ENCODE results near the gene TOMM6.

GRCh38 chr6:41801380-41801779 lies 13.9 kb downstream of the TOMM6 start:
- TF ChIP-seq CTCF (IDR thresholded peaks at IDR 0.05), result no peak
- TF ChIP-seq EP300 (IDR thresholded peaks at IDR 0.05), result no peak
- no peak for TF ChIP-seq POLR2AphosphoS5 (IDR thresholded peaks at IDR 0.05)
